ENCODE data around the gene WSCD2. TPM values are rescaled to one million over a fixed set of nuclear protein-coding genes. Genes with fewer than 3 reads are reported as not detected.

WSCD2 gene
- total RNA-seq, 2 experiments from 2014 or later = not detected

GRCh38 chr12:108191086-108191485 is 62.0 kb downstream of the WSCD2 start:
- no peaks in the 10 kb centered on the region for H3K9me3 ChIP-seq (ENCODE audit: low read length)
- H3K27ac ChIP-seq (ENCODE audit: low read depth, low read length, poor library complexity, severe bottlenecking) = no peak overlapping the region
- TF ChIP-seq CTCF (conservative IDR thresholded peaks at IDR 0.05; ENCODE audit: low read length) = no peak
- TF ChIP-seq EZH2phosphoT487 (IDR thresholded peaks at IDR 0.05; ENCODE audit: borderline replicate concordance, low read depth, low read length) = no peak

GRCh38 chr12:108191938-108192337 is 62.9 kb downstream of the WSCD2 start:
- BruUV-seq (replicated peaks) = no TSS peak
- no peak overlapping the region for H3K27ac ChIP-seq (ENCODE audit: low read depth, low read length, poor library complexity, severe bottlenecking)
- no peak overlapping the region for H3K4me3 ChIP-seq (ENCODE audit: low read depth, low read length, poor library complexity, severe bottlenecking)
- TF ChIP-seq CTCF (conservative IDR thresholded peaks at IDR 0.05; ENCODE audit: low read length) = no peak
- TF ChIP-seq EZH2phosphoT487 (IDR thresholded peaks at IDR 0.05; ENCODE audit: borderline replicate concordance, low read depth, low read length) = no peak
- H2AFZ ChIP-seq (ENCODE audit: low read length) = no peak overlapping the region
- H3K9me2 ChIP-seq (ENCODE audit: insufficient read depth, low read length) = no peaks in the 10 kb centered on the region
- no peak for DNase-seq (ENCODE audit: low spot score)
- intact Hi-C loops (cut with micrococcal nuclease; ENCODE audit: unreplicated experiment) = loop anchor here (5.0 to 10.0 kb wide), 2 partner anchors 277 to 515 kb away; no protein-coding TSS in a partner anchor
- POLR2A ChIA-PET = no interaction called here
- H3K79me2 ChIP-seq (ENCODE audit: insufficient read depth, low read depth, low read length) = no peaks in the 10 kb centered on the region
- CTCF ChIA-PET (ENCODE audit: unreplicated experiment) = no interaction called here
- H3K9me3 ChIP-seq (ENCODE audit: low read length) = no peaks in the 10 kb centered on the region
- no peak overlapping the region for H3K4me2 ChIP-seq (ENCODE audit: low read length)
- no peaks in the 10 kb centered on the region for H3K4me1 ChIP-seq (ENCODE audit: insufficient read depth, low read length, poor library complexity, severe bottlenecking)
- H3K36me3 ChIP-seq (ENCODE audit: insufficient read depth, low read length) = no peaks in the 10 kb centered on the region
- H4K20me1 ChIP-seq (ENCODE audit: insufficient read depth, low read length) = no peaks in the 10 kb centered on the region

More at GRCh38 chr12:108191086-108191485, 62.0 kb downstream of the WSCD2 start:
- Histone ChIP-seq H3K4me2 (ENCODE audit: low read length) (no peak overlapping the region), H4K20me1 (ENCODE audit: insufficient read depth, low read length) (no peaks in the 10 kb centered on the region), H3K4me1 (ENCODE audit: insufficient read depth, low read length, poor library complexity, severe bottlenecking) (no peaks in the 10 kb centered on the region), H3K79me2 (ENCODE audit: insufficient read depth, low read depth, low read length) (no peaks in the 10 kb centered on the region), H3K36me3 (ENCODE audit: insufficient read depth, low read length) (no peaks in the 10 kb centered on the region), H3K9me2 (ENCODE audit: insufficient read depth, low read length) (no peaks in the 10 kb centered on the region), H2AFZ (ENCODE audit: low read length) (no peak overlapping the region), H3K4me3 (ENCODE audit: low read depth, low read length, poor library complexity, severe bottlenecking) (no peak overlapping the region)
- CTCF ChIA-PET (ENCODE audit: unreplicated experiment) = no interaction called here
- POLR2A ChIA-PET = no interaction called here
- intact Hi-C loops (cut with micrococcal nuclease; ENCODE audit: unreplicated experiment) = loop anchor here (5.0 to 10.0 kb wide), 2 partner anchors 276 to 514 kb away; no protein-coding TSS in a partner anchor
- no peak for DNase-seq (ENCODE audit: low spot score)
- no TSS peak for BruUV-seq (replicated peaks)

- H3K27ac ChIP-seq (ENCODE audit: low read depth, low read length, poor library complexity, severe bottlenecking) = no peak overlapping the region
- no peaks in the 10 kb centered on the region for H3K36me3 ChIP-seq (ENCODE audit: insufficient read depth, low read length)
- no peaks in the 10 kb centered on the region for H3K4me1 ChIP-seq (ENCODE audit: insufficient read depth, low read length, poor library complexity, severe bottlenecking)
- TF ChIP-seq EZH2phosphoT487 (IDR thresholded peaks at IDR 0.05; ENCODE audit: borderline replicate concordance, low read depth, low read length) = no peak
- TF ChIP-seq CTCF (conservative IDR thresholded peaks at IDR 0.05; ENCODE audit: low read length) = no peak
- no peaks in the 10 kb centered on the region for H4K20me1 ChIP-seq (ENCODE audit: insufficient read depth, low read length)
- H3K4me3 ChIP-seq (ENCODE audit: low read depth, low read length, poor library complexity, severe bottlenecking) = no peak overlapping the region
- no TSS peak for BruUV-seq (replicated peaks)
- no peaks in the 10 kb centered on the region for H3K9me3 ChIP-seq (ENCODE audit: low read length)
- no peak overlapping the region for H3K4me2 ChIP-seq (ENCODE audit: low read length)
- DNase-seq (ENCODE audit: low spot score) = no peak
- ChIA-PET POLR2A (no interaction called here), CTCF (ENCODE audit: unreplicated experiment) (no interaction called here)
- H3K9me2 ChIP-seq (ENCODE audit: insufficient read depth, low read length) = no peaks in the 10 kb centered on the region
- intact Hi-C loops (cut with micrococcal nuclease; ENCODE audit: unreplicated experiment) = loop anchor here (5.0 to 10.0 kb wide), 2 partner anchors 279 to 516 kb away; no protein-coding TSS in a partner anchor
- no peaks in the 10 kb centered on the region for H3K79me2 ChIP-seq (ENCODE audit: insufficient read depth, low read depth, low read length)
- H2AFZ ChIP-seq (ENCODE audit: low read length) = no peak overlapping the region
Observed at GRCh38 chr12:108193493-108193892, 64.4 kb downstream of the WSCD2 start.
